Measurements from ENCODE around the gene PDE9A.

GRCh38 chr21:42669041-42669440 lies 15.6 kb downstream of the PDE9A start:
- TF ChIP-seq, protein P1, sequence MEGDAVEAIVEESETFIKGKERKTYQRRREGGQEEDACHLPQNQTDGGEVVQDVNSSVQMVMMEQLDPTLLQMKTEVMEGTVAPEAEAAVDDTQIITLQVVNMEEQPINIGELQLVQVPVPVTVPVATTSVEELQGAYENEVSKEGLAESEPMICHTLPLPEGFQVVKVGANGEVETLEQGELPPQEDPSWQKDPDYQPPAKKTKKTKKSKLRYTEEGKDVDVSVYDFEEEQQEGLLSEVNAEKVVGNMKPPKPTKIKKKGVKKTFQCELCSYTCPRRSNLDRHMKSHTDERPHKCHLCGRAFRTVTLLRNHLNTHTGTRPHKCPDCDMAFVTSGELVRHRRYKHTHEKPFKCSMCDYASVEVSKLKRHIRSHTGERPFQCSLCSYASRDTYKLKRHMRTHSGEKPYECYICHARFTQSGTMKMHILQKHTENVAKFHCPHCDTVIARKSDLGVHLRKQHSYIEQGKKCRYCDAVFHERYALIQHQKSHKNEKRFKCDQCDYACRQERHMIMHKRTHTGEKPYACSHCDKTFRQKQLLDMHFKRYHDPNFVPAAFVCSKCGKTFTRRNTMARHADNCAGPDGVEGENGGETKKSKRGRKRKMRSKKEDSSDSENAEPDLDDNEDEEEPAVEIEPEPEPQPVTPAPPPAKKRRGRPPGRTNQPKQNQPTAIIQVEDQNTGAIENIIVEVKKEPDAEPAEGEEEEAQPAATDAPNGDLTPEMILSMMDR (IDR thresholded peaks at IDR 0.05; ENCODE audit: poor library complexity), result no peak
- TF ChIP-seq EZH2 (IDR thresholded peaks at IDR 0.05; ENCODE audit: borderline replicate concordance), result no peak
